ENCODE measurements around the gene HPCAL4.

The HPCAL4 gene

DNA sequence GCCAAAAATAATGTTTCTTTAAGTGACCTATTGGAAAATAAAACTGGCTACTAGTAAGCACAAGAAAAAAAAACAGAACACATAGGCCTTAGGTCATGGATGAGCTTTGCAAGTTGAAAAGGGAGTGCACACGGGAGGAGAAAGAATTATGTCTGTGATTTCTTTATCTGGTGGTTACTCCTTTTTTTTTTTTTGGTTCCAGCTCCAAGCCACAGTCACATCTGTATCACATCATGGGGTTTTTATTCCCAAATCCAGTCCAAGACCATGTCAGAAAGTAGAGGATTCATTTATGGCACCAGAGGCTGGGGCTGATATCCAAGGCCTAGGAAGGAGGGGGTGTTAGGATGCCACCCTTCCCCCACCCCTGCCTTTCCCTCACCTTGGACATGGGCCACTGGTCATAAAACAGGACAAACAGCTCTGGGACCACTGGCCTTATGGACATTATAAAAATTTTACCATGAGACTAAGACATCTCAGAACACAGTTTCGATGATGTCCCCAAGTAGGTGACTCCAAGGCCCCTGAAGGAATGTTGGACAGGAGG, 41.5 kb downstream of the HPCAL4 start:
- DNase-seq (ENCODE audit: low read depth): no peak

DNA sequence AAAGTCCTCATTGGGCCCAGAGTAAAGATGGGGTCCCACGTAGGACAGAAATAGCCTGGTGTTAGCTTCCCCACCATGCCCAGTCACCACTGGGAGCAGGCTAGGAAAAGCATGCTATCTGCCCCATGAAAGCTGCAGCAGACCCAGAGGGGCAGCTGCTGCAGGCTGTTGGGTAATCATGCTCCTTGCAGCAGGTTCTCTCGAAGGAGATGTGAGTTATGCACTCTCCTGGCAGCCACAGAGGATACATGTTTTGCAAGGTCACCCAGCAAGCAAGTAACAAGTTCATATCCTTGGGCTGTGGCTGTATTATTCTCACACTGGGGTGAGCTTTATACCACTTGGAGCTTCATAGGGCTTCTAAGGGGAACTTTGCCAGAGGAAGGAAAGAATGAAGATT, 42.7 kb downstream of the HPCAL4 start:
- DNase-seq (ENCODE audit: low read depth): no peak

DNA sequence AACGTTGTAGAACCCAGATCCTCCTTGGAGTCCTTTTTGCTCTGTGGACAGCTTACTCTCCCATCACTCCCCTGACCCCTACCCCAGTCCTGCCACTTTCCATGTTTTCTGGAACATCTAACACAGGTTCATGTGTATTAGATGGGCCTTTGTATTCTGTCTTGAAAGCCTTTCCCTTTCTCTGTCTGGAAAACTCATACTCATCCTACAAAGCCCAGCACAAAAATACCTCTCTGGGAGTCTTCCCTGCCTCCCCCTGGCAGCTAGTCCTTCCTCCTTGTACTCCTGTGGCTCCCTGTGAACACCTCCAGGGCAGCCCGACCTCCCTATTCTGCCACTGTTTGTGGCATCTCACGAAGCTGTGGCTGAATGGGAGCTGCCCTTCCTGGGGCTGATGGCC, 44.0 kb downstream of the HPCAL4 start:
- no peak for DNase-seq (ENCODE audit: low read depth)

DNA sequence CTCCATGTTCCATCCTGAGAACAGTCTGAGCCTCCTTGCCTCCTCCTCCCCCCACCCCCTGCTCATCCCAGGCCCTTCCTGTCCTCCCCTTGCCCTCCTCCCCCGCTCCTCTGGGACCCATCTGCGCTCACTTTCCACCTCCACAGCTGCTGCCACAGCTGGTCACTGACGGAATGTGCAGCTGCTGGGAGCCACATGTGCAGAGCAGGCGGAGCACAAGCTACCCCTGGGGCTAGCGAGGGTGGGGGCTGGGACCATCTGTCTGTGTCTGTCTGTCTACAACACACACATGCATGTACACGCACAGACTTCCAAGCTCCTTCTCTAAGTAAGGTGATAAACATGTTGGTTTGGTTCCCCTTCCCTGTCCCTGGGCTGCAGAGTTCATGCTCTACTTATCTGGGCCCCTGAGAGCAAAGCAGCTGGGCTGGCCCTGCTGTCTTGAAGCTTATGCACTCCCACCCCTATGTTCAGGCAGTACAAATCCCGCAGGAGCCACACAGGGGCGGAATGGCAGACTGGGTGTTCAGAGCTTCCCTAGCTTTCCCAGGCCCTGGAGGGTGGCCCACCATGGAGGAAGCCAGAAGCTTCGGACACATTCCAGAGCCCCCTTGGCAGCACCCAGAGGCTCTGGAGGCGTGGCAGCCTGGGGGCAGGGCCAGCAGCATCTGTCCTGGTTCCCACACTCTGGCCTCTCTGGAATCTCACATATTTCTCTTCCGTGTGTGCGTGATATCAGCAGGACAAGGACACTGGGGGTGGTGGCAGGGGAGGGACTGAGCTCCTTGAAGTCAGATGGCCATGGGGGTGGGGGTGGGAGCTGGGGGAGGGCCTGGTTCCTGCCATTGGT, 44.8 kb downstream of the HPCAL4 start:
- DNase-seq (ENCODE audit: low read depth): no peak

DNA sequence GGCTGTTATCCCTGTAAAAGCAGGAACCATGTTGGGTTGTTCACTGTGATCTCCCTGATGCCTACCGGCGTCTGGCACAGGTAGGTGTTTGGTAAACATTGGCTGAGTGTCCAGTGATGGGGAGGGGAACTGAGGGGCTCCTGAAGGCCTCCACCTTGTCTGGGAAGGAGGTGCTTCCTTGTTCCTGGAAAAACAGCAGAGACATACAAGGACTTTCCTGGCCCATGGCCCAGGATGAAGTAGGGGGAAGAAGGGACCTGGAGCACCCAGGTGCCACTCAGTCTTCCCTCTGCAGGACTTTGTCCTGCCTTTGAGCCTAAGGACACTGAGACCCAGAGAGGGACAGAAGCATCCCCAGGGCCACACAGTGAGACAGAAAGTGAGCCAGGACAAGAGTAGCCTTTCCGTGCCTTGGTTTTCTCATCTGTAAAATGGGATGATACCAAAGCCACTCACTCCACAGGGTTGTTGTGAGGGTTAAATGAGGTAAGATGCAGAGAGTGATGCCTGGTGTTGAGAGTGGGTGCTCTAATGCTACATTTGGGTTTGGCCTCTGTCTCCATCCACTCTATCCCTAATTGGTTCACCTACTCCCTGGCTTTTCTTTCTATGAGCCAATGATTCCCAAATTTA, 45.7 kb downstream of the HPCAL4 start:
- no peak for DNase-seq (ENCODE audit: low read depth)

DNA sequence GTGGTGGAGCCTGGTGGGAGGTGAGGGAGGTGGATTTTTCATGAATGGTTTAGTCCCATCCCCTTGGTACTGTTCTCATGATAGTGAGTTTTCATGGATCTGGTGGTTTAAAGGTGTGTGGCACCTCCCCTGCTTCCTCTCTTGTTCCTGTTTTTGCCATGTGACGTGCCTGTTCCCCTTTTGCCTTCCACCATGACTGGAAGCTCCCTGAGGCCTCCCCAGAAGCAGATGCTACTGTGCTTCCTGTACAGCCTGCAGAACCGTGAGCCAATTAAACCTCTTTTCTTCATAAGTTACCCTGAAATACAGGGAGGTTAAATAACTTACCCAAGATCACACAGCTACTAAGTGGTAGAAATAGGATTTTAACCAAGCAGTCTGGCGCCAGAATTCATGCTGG, 47.5 kb downstream of the HPCAL4 start:
- no peak for DNase-seq (ENCODE audit: low read depth)

DNA sequence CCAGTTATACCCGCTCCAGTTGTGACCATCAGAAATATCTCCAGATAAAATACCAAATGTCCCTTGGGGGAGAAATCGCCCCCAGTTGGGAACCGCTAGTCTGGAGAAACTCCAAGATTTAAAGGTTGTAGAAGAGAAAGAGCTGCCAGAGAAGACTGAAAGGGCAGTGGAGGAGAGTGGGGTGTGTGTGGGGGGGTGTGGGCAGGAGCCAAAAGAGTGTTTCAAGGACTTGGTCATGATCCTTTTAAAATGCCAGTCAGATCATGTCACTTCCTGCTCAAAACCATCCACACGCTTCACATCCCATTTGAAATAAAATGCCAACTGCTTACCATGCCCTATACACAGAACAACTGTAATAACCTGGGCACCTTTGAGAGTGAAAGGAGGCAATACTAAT, 48.4 kb downstream of the HPCAL4 start:
- no peak for DNase-seq (ENCODE audit: low read depth)

DNA sequence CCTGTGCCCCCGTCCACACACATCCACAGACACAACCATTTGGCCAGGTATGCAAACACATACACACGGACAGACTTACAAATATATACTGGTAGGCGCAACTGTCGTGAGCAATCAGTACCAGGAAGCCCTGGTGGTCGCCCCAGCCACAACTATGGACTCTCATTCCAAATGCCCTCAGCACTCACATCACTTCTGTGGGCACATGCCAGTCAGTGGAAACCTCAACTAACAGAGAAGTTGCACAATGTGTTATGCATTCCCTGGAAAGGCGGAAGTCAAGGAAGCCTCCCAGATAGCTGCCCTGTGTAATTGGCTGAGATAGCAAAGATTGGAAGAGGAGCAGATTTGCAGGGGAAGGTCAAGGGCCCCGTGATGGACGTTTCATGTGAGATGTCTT, 50.4 kb downstream of the HPCAL4 start:
- DNase-seq (ENCODE audit: low read depth): no peak

DNA sequence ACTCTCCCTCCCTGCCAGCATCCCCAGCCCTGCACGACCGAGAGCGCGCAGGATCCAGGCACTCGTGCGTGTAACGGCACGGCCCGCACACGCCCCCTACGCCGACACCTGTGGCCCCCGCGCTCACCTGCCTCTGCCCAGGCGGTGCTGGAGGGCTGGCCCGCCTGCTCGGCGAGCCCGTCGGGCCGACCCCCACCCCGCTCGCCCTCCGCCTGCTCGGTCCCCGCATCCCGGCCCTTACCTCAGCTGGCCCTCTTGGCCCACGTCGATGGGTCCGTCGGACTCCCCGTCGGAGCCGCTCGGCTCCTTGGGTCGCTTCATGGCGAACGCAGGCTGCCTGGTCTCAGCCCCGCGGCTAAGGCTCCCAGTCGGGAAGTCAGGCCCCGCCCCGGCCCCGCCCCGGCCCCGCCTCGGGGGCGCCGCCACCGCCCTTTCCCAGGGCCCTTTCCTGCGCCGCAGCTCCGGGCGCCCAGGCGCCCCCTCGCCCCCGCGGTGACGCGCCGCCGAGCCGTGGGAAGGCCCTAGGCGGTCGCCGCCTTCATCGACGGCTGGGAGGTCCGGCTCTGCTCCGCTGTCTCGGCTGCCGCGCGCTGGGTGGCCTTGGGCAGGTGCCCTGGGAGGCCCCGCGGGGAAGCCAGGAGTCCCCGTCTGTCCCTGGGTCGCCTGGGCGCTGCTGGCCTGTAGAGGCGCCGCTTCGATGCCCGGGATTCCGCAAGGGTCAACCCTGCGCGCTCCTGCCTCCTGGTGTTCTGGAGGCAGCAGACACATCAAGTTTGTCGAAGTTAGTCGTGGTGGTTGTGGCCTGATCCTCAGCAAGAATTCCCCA, 51.7 kb downstream of the HPCAL4 start, which contains the start of gene HEYL:
Gene HEYL, minus strand, starts transcription at position 339 of the 826 bp plus-strand sequence. Its CDS starts 18 bp downstream, at position 321.
- DNase-seq (ENCODE audit: low read depth): no peak

DNA sequence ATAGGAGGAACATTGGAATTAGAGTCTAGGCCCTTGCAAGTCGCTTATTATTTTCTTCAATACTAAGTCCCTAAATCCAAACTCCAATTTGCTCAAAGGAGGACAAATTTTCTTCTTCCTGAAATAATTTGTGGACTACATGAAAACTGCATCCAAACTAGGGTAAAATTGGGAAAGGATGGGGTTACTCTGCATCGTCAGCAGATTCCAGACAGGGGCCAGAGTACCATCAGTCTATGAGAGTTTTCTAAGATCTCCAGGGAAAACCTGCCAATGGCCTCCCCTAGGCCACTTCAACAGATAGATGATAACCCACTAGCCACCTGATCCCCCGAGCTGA, 52.3 kb downstream of the HPCAL4 start:
- no peak for DNase-seq (ENCODE audit: low read depth)

DNA sequence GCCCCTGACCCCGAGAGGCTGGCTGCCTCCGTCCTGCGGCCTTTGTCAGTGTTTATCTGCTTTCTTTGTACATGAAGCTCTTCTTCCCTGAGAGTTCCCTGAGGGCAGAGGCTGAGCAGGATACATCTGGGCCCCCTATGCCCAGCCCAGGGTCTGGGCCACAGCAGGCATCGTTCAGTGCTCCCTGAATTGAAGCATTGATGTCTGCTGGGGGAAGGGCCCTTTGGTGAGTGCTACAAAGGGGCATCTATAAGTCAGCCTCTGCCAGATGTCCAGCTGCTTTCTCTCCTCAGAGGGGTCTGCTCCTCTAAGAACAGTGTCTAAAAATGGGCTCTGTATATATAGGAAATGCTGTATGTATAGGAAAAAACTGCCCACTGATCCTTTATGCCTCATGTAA, 53.9 kb downstream of the HPCAL4 start:
- no peak for DNase-seq (ENCODE audit: low read depth)

DNA sequence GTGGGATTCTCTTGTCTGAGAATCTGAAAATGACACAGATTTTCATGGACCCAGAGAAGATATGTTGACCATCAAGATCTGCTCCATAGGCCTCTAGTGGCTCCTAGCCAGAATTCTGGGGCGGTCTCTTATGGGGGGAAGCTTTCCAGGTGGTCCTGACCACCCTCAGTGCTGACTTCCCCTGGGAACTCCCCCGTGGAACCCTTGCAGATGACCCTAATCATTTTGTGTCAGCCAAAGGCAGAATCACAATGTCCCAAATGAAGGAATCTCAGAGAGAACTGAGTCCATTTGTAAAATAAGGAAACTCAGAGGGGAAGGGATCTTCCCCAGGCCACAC, 55.4 kb downstream of the HPCAL4 start:
- DNase-seq (ENCODE audit: low read depth): no peak

DNA sequence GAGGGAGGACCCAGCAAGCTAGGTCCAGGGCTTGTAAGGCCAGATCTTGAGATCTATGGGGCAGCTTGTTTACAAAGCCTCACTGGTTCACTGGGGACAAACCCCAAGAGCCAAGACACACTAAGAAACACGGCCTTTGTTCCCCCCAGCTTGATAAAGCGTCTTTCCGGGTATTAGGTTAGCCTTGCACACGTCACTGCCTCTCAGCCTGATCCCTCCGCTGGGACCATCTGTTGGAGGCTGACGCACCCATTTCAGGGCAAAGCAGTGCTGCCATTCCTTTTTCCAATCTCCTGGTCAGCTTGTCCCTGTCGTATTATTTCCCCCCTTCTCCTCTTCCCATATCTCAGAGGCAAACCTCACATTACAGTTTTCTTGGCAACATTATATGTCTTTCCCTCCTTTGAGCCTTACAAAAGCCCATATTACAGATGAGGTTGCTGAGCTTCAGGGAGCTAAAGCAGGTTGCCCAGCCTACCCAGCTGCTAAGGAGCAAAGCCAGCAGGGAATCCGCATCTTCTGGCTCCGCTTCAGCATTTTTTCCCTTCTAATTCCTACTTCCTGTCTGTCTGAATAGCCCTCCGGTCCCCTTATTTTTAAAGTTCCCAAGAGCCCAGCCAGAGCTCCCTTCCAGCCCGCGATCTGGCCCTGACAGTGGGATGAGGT, 55.9 kb downstream of the HPCAL4 start:
- DNase-seq (ENCODE audit: low read depth): no peak

DNA sequence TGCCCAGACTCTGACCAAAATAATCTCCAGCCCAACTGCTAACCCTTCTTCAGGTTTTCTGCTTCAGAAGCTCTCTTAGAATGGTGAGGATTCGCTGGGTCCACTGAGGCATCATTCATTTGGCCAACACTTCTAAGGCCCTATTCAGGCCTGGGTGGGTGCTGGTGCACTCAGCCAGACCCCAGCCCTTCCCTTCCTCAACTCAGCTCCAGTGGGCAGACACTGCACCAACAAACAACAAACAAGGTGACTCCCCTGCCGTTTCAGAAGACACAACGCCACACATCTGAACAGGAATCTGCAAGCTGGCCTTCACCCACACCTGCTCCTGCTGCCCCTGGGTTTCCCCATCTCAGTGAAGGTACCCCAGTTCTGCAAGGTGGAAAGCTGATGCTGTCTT, 57.8 kb downstream of the HPCAL4 start:
- no peak for DNase-seq (ENCODE audit: low read depth)

DNA sequence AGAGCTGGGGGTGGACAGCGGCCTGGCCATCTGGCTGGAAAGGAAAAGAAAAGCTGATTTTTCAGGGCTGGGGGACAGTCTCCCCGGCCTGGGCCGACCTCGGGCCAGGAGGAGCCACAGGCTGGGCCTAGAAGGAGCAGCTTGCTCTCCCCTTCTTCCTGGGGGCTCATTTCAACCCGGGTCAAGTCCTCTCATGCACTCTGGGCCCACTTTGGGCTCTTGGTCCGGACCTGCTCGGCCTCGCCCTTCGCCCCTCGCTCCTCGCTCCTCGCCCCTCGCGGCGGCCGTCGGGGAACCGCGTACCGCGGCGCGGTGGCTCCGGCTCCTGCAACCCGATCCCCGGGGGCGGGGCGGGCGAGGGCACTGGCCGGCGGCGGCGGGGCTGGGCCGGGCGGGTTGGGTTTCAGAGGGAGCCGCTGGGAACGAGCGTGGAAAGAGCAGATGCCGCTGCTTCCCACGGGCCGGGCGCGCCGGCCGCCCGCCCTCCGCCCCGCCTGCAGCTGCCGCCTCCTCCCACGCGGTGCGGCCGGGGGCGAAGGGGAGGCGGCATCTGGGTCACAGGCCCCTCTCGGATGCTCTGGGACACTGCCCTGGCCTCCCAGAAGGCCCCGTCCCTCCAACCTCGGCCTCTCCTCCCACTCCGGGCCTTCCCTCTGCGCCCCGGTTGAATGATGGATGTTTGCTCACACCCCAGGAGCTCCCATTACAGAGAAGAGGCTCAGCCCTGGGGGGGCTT, 58.4 kb downstream of the HPCAL4 start:
- DNase-seq (ENCODE audit: low read depth): no peak

DNA sequence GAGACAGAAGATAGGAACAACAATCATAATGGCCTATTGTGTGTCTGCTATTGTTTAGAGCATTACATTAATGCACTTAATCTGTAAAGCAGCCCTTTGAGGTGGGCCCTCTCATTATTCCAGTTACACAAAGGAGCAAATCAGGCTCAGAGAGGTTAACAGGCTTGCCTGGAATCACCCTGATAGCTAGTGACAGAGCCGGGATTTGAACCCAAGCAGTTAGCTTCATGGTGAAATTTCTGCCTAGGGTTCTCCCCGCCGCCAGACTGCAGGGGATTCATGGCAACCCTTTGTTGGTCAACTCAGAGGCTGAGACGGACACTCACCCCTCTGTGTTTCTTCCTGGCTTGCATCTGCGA, 58.9 kb downstream of the HPCAL4 start:
- DNase-seq (ENCODE audit: low read depth): no peak

DNA sequence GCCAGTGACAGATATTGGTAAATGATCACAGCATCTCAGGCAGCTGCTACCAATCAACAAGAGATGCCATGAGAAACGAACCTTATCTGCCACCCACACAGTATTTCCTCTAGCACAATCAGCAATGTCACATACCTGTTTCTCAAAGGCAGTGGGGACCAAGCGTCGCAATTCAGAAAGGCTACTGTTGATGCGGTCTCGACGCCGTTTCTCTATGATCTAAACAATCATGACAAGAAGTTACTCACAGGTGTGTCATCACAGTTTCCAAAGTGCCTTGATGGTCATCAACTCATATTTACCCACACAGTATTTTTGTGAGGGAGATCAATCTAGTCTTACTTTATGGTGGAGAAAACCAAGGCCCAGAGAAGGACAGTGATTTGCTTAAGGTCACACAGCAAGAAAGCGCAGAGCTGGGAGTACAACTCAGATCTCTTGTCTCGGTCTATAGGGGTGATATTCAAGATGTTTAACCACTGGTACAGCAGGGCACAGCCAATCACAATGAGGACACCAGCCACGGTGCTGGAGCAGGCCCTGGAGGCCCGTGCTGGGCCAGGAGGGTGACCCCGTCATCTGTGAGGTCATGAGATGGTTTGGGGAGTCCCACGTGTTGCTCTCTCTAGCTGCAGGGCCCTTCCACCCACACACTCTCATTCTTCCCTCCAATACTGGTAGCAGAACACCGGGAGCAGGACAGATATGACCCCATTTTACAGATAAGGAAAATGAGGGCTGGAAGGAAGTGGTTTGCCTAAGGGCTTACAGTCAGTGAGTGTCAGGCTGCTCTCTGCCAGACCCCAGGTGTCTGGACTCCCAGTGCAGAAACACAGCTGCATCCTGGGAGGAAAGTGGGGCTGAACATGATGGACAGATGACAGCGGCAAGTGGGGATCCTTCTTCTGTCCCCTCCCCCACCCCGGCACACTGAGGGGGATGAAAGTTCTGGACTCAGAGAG, 59.6 kb downstream of the HPCAL4 start:
- DNase-seq (ENCODE audit: low read depth): no peak

DNA sequence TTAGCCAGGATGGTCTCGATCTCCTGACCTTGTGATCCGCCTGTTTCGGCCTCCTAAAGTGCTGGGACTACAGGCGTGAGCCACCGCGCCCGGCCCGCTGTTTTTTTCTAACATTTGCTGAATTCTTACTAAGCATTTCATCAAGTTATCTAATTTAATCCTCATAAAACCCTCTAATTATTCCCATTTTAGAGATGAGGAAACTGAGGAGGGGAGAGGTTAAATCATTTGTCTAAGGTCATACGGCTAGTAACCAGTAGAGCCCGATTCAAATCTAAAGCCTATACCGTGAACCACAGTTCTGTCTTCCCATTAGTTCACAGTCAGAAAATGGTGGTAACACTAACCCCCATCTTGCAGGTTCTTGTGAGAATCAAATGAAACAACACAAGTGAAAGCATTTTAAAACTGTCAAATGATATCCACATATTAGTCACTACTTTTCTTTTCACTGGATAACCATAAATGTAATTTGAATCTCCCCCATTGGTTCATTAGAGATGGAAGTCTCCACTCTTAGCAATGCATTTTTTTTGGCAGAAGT, 62.4 kb downstream of the HPCAL4 start:
- no peak for DNase-seq (ENCODE audit: low read depth)

All from HS-5 (cell line).